WERI-Rb-1 (cell line): ENCODE results near the gene TXNRD2.

ENCODE experiments used
- DNase-seq: peaks from one replicate; pipeline ENCODE4 v3.0.0-alpha.2; 2020
- H3K27ac ChIP-seq: fragments of 250-450 bp; sonication (Bioruptor Pico); 2 replicates; pipeline ENCODE4 v1.5.1; 2020; ENCODE audit warnings: mild to moderate bottlenecking, moderate library complexity
- H3K27me3 ChIP-seq: fragments of 250-450 bp; sonication (Bioruptor Pico); 2 replicates; pipeline ENCODE4 v1.5.1; 2021; ENCODE audit warnings: mild to moderate bottlenecking, low read depth, moderate library complexity; ENCODE audit not compliant: insufficient read depth, severe bottlenecking
- H3K36me3 ChIP-seq: fragments of 250-450 bp; sonication (Bioruptor Pico); 2 replicates; pipeline ENCODE4 v1.5.1; 2020; ENCODE audit warnings: mild to moderate bottlenecking, moderate library complexity
- H3K4me3 ChIP-seq: 2 replicates; pipeline ENCODE4 v1.5.1; 2011; ENCODE audit warnings: low read depth, mild to moderate bottlenecking, control low read depth, low read length
- H3K9me3 ChIP-seq: fragments of 250-450 bp; sonication (Bioruptor Pico); 2 replicates; pipeline ENCODE4 v1.5.1; 2021; ENCODE audit warnings: mild to moderate bottlenecking, moderate library complexity; ENCODE audit not compliant: severe bottlenecking
- TF ChIP-seq, protein P1 (sequence below): IDR thresholded peaks from 2 replicates; pipeline ENCODE4 v1.5.1; 2011; ENCODE audit warnings: low read depth, mild to moderate bottlenecking, control low read depth, inconsistent platforms, low read length

Gene TXNRD2

DNA sequence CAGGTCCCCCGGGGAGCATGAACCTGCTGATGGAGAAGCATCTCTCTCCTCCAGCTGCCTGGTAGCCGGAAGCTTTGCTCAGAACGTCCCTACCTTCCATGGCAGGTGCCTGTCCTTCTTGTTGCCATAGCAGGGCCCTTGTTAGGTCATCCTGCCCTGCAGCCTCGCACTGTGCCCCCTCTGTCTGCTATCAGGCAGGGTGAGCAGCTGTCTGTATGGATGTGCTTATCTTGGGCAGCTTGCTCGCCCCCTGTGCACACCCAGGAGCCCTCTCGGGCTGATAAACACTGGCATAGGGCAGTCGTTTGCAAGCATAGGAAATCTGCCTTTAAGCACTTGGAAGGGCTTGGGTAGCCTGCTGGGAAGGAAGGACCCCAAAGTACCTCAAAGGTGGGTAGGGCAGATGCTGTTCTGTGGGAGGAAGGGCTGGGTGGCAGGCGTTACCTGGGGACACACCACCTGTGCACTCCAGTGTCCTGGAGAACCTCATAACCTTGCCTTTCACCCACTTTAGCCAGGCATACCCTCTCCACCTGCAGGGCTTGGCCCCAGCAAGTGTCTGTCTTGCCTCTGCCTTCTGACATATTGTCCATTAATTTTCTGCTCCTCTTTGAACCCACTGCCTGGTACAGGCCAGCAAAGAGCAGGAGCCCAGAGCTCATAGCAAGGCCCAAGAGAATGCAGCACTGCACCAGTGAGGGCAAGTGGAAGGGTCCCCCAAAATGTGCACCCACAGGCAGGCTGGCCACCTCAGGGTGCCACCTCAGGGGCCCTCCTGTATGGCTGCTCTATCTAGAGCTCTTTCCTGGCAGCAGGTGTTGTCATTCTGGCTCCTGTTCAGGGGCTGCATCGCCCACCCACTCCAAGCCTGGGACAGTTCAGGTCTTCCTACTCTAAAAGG lies 8.0 kb downstream of the TXNRD2 start:
- DNase-seq = no peak
- TF ChIP-seq, protein P1, sequence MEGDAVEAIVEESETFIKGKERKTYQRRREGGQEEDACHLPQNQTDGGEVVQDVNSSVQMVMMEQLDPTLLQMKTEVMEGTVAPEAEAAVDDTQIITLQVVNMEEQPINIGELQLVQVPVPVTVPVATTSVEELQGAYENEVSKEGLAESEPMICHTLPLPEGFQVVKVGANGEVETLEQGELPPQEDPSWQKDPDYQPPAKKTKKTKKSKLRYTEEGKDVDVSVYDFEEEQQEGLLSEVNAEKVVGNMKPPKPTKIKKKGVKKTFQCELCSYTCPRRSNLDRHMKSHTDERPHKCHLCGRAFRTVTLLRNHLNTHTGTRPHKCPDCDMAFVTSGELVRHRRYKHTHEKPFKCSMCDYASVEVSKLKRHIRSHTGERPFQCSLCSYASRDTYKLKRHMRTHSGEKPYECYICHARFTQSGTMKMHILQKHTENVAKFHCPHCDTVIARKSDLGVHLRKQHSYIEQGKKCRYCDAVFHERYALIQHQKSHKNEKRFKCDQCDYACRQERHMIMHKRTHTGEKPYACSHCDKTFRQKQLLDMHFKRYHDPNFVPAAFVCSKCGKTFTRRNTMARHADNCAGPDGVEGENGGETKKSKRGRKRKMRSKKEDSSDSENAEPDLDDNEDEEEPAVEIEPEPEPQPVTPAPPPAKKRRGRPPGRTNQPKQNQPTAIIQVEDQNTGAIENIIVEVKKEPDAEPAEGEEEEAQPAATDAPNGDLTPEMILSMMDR = no peak
- Histone ChIP-seq H3K27me3 (no peaks in the 10 kb centered on the region), H3K4me3 (no peak overlapping the region), H3K36me3 (no peaks in the 10 kb centered on the region), H3K27ac (no peak overlapping the region), H3K9me3 (peaks cover 6% of the 10 kb centered on the region)

DNA sequence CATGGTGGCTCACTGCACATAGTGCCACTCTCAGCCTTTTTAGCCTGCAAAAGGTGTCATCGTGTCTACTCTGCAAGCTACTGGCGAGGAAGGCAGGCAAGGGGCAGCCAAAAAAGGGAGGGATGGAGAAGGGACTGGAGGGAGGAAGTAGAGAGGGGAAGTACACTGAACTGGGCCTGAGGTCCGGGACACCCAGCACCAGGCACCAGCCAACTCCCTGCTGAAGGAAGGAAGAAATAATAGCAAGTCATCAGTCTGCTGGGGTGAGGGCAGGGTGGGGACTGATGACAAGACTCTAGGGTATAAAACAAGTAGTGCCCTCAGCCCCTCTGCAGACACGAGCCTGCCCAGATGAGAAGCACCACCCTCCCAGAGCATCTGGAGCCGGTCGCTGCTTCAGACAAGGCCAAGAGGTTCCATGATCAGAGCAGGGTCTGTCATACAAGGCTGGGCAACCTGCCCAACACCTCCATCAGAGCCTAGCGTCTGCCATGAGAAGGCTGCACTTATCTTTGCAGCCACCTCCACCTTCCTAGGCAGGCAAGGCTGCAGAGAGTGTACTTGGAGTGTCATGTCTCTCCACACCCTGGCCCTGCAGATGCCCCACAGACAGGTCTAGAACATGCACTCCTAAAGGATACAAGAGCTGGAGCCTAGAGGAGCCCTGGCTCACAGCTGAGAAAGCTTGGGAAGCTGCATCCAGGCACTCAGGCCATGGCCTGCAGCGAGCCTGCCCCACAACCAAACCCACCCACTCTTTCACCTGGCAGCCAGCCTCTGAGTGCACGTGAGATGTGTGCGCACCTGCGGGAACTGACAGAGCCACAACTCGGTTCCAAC lies 9.0 kb downstream of the TXNRD2 start:
- no peaks in the 10 kb centered on the region for H3K27me3 ChIP-seq
- H3K27ac ChIP-seq = no peak overlapping the region
- H3K9me3 ChIP-seq = peaks cover 6% of the 10 kb centered on the region
- TF ChIP-seq, protein P1 = no peak
- DNase-seq = no peak
- no peak overlapping the region for H3K4me3 ChIP-seq
- H3K36me3 ChIP-seq = no peaks in the 10 kb centered on the region

DNA sequence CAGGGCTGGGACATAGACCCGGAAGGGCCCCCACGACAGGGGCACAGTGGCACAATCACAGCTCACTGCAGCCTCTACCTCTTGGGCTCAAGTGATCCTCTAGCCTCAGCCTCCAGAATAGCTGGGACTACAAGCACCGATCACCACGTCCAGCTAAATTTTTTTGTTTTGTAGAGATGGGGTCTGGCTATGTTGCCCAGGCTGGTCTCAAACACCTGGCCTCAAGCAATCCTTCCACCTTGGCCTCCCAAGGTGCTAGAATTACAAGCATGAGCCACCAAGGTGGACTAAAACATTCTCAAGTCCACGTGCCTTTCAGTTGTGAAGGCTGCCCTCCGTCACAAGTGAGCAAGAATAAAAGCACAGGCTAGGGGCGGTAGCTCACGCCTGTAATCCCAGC lies 10.1 kb downstream of the TXNRD2 start:
- H3K4me3 ChIP-seq = no peak overlapping the region
- H3K27me3 ChIP-seq = no peaks in the 10 kb centered on the region
- H3K36me3 ChIP-seq = no peaks in the 10 kb centered on the region
- no peak overlapping the region for H3K27ac ChIP-seq
- TF ChIP-seq, protein P1 = no peak
- peaks cover 6% of the 10 kb centered on the region for H3K9me3 ChIP-seq
- DNase-seq = no peak

DNA sequence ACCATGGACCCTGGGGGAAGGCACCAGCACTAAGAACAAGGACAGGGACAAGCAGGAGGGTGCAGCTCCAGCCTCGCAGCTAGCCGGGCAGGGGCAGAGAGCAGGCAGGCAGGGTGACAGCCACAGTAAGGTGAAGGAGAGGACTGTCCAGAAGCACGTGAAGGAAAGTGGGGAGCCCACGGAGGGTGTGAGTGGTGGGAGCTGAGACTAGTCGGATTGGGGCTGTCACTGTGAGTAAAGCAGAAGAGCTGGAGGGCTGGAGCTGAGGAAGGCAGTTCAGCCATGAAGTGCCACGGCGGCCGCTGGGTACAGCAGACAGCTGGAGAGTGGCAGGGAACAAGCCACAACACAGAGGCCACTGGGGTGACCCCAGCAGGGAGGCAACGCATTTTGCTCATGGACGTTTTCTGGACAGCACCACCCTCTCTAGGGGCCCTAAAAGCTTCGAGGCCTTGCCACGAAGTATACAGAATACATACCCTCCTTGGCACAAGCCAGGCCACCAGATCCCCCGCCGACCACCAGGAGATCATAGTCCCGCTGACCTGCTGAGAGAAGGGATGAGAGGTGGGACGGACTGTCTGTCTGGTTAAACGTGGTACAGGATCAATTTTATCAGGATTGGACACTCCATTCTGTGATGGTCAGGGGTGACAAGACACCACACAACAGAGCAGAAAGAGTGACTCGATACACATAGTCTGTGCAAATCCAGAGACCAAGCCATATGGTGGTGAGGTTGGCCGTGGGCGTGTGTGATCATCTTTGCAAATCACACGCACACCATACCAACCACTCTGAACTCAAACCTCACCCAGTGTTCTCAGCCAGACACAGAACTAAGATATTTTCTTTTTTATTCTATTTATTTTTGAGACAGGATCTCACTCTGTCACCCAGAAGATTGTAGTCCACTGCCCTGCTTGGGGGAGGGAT lies 10.8 kb downstream of the TXNRD2 start:
- Histone ChIP-seq H3K36me3 (no peaks in the 10 kb centered on the region), H3K27ac (no peak overlapping the region), H3K9me3 (peaks cover 6% of the 10 kb centered on the region), H3K4me3 (no peak overlapping the region), H3K27me3 (no peaks in the 10 kb centered on the region)
- TF ChIP-seq, protein P1 = no peak
- DNase-seq = no peak
